HG03159 (cell line): ENCODE measurements around the gene CHML.

ENCODE experiments used
- ATAC-seq: cut with Tn5 transposase; IDR thresholded peaks from one replicate; pipeline ENCODE4 v1.9.1; 2021; ENCODE audit warnings: mild to moderate bottlenecking, moderate library complexity; ENCODE audit not compliant: unreplicated experiment

Gene CHML

GRCh38 chr1:241624935-241625334 lies 15.2 kb downstream of the CHML start:
- no peak for ATAC-seq

- ATAC-seq = no peak
Observed at GRCh38 chr1:241622669-241623068, 17.5 kb downstream of the CHML start.

- no peak for ATAC-seq
Observed at GRCh38 chr1:241617426-241617825, 22.7 kb downstream of the CHML start.

GRCh38 chr1:241615043-241615974 lies 24.9 kb downstream of the CHML start:
- ATAC-seq = no peak

- no peak for ATAC-seq
Observed at GRCh38 chr1:241614572-241614971, 25.6 kb downstream of the CHML start.

- ATAC-seq = no peak
Observed at GRCh38 chr1:241614144-241614543, 26.0 kb downstream of the CHML start.

GRCh38 chr1:241612533-241613477 lies 27.4 kb downstream of the CHML start:
- no peak for ATAC-seq

GRCh38 chr1:241611736-241612135 lies 28.4 kb downstream of the CHML start:
- ATAC-seq = no peak

- peak; percentile 92 for ATAC-seq
Observed at GRCh38 chr1:241611063-241611462, 29.1 kb downstream of the CHML start.

GRCh38 chr1:241610056-241610815 lies 29.9 kb downstream of the CHML start:
- ATAC-seq = no peak

- no peak for ATAC-seq
Observed at GRCh38 chr1:241608379-241609033, 31.7 kb downstream of the CHML start.

GRCh38 chr1:241607497-241607896 lies 32.7 kb downstream of the CHML start:
- no peak for ATAC-seq

- no peak for ATAC-seq
Observed at GRCh38 chr1:241606544-241606943, 33.6 kb downstream of the CHML start.

GRCh38 chr1:241605146-241605805 lies 34.9 kb downstream of the CHML start:
- ATAC-seq = no peak

GRCh38 chr1:241603731-241604245 lies 36.4 kb downstream of the CHML start:
- ATAC-seq = no peak

GRCh38 chr1:241600496-241600901 lies 39.7 kb downstream of the CHML start:
- ATAC-seq = peak; percentile 79

- peak; percentile 33 for ATAC-seq
Observed at GRCh38 chr1:241598249-241598648, 41.9 kb downstream of the CHML start.

- no peak for ATAC-seq
Observed at GRCh38 chr1:241596633-241597032, 43.5 kb downstream of the CHML start.

- no peak for ATAC-seq
Observed at GRCh38 chr1:241593186-241593585, 47.0 kb downstream of the CHML start.
